ENCODE measurements around the gene SKAP1. TPM values are rescaled to one million over a fixed set of nuclear protein-coding genes. Genes with fewer than 3 reads are reported as not detected.

SKAP1 gene
- polyA plus RNA-seq, 3 donors, result 0.13 to 1.0 (median 0.52) TPM

- no peak for TF ChIP-seq CTCF (IDR thresholded peaks at IDR 0.05)
- Mint-ChIP-seq H3K4me3 (peak overlapping the region in 1 of 2 donors; percentile 22), H3K36me3 (no peaks in the 10 kb centered on the region), H3K27ac (no peak overlapping the region), H3K27me3 (ENCODE audit: low read depth in 3 of 3) (peaks cover 31 to 40% (median 32%) of the 10 kb centered on the region in 3 donors), H3K4me1 (peaks cover 4% of the 10 kb centered on the region), H3K9me3 (no peaks in the 10 kb centered on the region)
- no peak overlapping the region for H3K4me3 ChIP-seq (replicated peaks in 1 of 3; ENCODE audit: low read depth in 2 of 3, low read length in 3 of 3)
- no peaks in the 10 kb centered on the region for H3K79me2 ChIP-seq (ENCODE audit: insufficient read depth, low read length)
- H3K36me3 ChIP-seq (replicated peaks in 1 of 2; ENCODE audit: control insufficient read depth in 1 of 2, insufficient read depth in 2 of 2, low read length in 2 of 2), result no peaks in the 10 kb centered on the region
- peaks cover 23 to 33% of the 10 kb centered on the region in 2 donors for H3K27me3 ChIP-seq (ENCODE audit: control insufficient read depth in 2 of 2, insufficient read depth in 2 of 2, low read length in 2 of 2)
- no peak overlapping the region for H2AFZ ChIP-seq (ENCODE audit: insufficient read depth, low read depth, low read length, poor library complexity, severe bottlenecking)
- no peaks in the 10 kb centered on the region for H3K4me1 ChIP-seq (ENCODE audit: control insufficient read depth in 1 of 2, insufficient read depth in 2 of 2, low read length in 2 of 2)
- no peak overlapping the region for H3K4me2 ChIP-seq (replicated peaks; ENCODE audit: extremely low read depth, low read length, poor library complexity, severe bottlenecking)
- no peak overlapping the region for H3K9ac ChIP-seq (ENCODE audit: insufficient read depth, low read length, poor library complexity, severe bottlenecking)
- H4K20me1 ChIP-seq (ENCODE audit: insufficient read depth, low read length), result no peaks in the 10 kb centered on the region
- intact Hi-C loops (cut with micrococcal nuclease), result no loop called here
- no peak for DNase-seq
- H3K27ac ChIP-seq (ENCODE audit: low read depth in 1 of 2, low read length in 2 of 2), result no peak overlapping the region
- 65% methylated on average over 7 of the region's 16 CpGs for WGBS (ENCODE audit: insufficient coverage)
- H3K9me3 ChIP-seq (replicated peaks in 1 of 2; ENCODE audit: control insufficient read depth in 1 of 2, insufficient read depth in 1 of 2, low read length in 2 of 2), result no peaks in the 10 kb centered on the region
Measured at GRCh38 chr17:48148854-48149786, 280.9 kb downstream of the SKAP1 start.

- H3K4me1 Mint-ChIP-seq, result no peaks in the 10 kb centered on the region
- H3K27me3 Mint-ChIP-seq (ENCODE audit: low read depth in 3 of 3), result peaks cover 30 to 40% (median 33%) of the 10 kb centered on the region in 3 donors
- peak overlapping the region in 1 of 2 donors; percentile 56 for H3K4me3 Mint-ChIP-seq
- Histone ChIP-seq H3K27me3 (ENCODE audit: control insufficient read depth in 2 of 2, insufficient read depth in 2 of 2, low read length in 2 of 2) (peaks cover 23 to 33% of the 10 kb centered on the region in 2 donors), H4K20me1 (ENCODE audit: insufficient read depth, low read length) (no peaks in the 10 kb centered on the region), H3K4me2 (replicated peaks; ENCODE audit: extremely low read depth, low read length, poor library complexity, severe bottlenecking) (no peak overlapping the region), H3K27ac (ENCODE audit: low read depth in 1 of 2, low read length in 2 of 2) (no peak overlapping the region), H3K79me2 (ENCODE audit: insufficient read depth, low read length) (no peaks in the 10 kb centered on the region), H3K4me1 (ENCODE audit: control insufficient read depth in 1 of 2, insufficient read depth in 2 of 2, low read length in 2 of 2) (no peaks in the 10 kb centered on the region), H3K9ac (ENCODE audit: insufficient read depth, low read length, poor library complexity, severe bottlenecking) (no peak overlapping the region), H3K36me3 (replicated peaks in 1 of 2; ENCODE audit: control insufficient read depth in 1 of 2, insufficient read depth in 2 of 2, low read length in 2 of 2) (no peaks in the 10 kb centered on the region), H2AFZ (ENCODE audit: insufficient read depth, low read depth, low read length, poor library complexity, severe bottlenecking) (no peak overlapping the region), H3K9me3 (replicated peaks in 1 of 2; ENCODE audit: control insufficient read depth in 1 of 2, insufficient read depth in 1 of 2, low read length in 2 of 2) (no peaks in the 10 kb centered on the region), H3K4me3 (replicated peaks in 1 of 3; ENCODE audit: low read depth in 2 of 3, low read length in 3 of 3) (no peak overlapping the region)
- 64% methylated on average over 8 of the region's 14 CpGs for WGBS (ENCODE audit: insufficient coverage)
- H3K36me3 Mint-ChIP-seq, result no peaks in the 10 kb centered on the region
- no peak overlapping the region for H3K27ac Mint-ChIP-seq
- intact Hi-C loops (cut with micrococcal nuclease), result no loop called here
- H3K9me3 Mint-ChIP-seq, result no peaks in the 10 kb centered on the region
- DNase-seq, result no peak
- no peak for TF ChIP-seq CTCF (IDR thresholded peaks at IDR 0.05)
Measured at GRCh38 chr17:48148029-48148770, 281.8 kb downstream of the SKAP1 start.
